SK-N-SH (cell line): ENCODE results near the gene AFF1. TPM values are rescaled to one million over a fixed set of nuclear protein-coding genes. Genes with fewer than 3 reads are reported as not detected.

Experiments used
- CTCF ChIA-PET: fragments of 300-600, 350-600 bp; formaldehyde crosslinking; extraction: SDS; loops from one replicate; lab custom pipeline; 2021; lab: Yijun Ruan, JAX
- POLR2A ChIA-PET: fragments of 350-600 bp; sonication (Branson Sonifier 250); formaldehyde crosslinking; extraction: SDS; loops from one replicate; lab custom pipeline; 2020; ENCODE audit warnings: antibody characterized with exemption, inconsistent platforms; lab: Yijun Ruan, JAX
- DNase-seq: peaks from one replicate; pipeline ENCODE4 v3.0.0; 2012
- H2AFZ ChIP-seq: fragments of 200-600 bp; sonication (generic); 2 replicates; pipeline ENCODE4 v1.8.1; 2016; ENCODE audit warnings: antibody characterized with exemption, mild to moderate bottlenecking, low read depth
- H3F3A ChIP-seq: fragments of 200-600 bp; sonication (generic); replicated peaks from 2 replicates; pipeline ENCODE3; 2016; ENCODE audit warnings: antibody characterized with exemption, mild to moderate bottlenecking; ENCODE audit not compliant: insufficient read depth
- H3K27ac ChIP-seq, 2 experiments: fragments of 200-500 bp in 1 of 2; fragments of 200-600 bp in 1 of 2; sonication (Bioruptor generic) in 1 of 2; sonication (generic), shearing (Covaris generic) in 1 of 2; 2 replicates each; pipeline versions ENCODE4 v1.5.1 to v1.6.1; 2014 to 2016; ENCODE audit warnings: low read depth in 2 of 2, inconsistent platforms in 1 of 2, low read length in 1 of 2, mild to moderate bottlenecking in 1 of 2, mixed read lengths in 1 of 2
- H3K27me3 ChIP-seq: fragments of 200-600 bp; sonication (generic), shearing (Covaris generic); 2 replicates; pipeline ENCODE4 v1.6.1; 2016; ENCODE audit warnings: mixed run types; ENCODE audit not compliant: insufficient read depth
- H3K36me3 ChIP-seq, 2 experiments: fragments of 200-500 bp in 1 of 2; fragments of 200-600 bp in 1 of 2; sonication (Bioruptor generic) in 1 of 2; sonication (generic) in 1 of 2; replicated peaks in 1 of 2; 2 replicates each; pipeline versions ENCODE3 to v1.5.1; 2014 to 2016; ENCODE audit warnings: low read length in 1 of 2, mild to moderate bottlenecking in 1 of 2; ENCODE audit not compliant: insufficient read depth in 2 of 2, control insufficient read depth in 1 of 2
- H3K4me1 ChIP-seq, 2 experiments: fragments of 200-500 bp in 1 of 2; fragments of 200-600 bp in 1 of 2; sonication (Bioruptor generic) in 1 of 2; sonication (generic), shearing (Covaris generic) in 1 of 2; 2 replicates each; pipeline versions ENCODE4 v1.5.1 to v1.6.1; 2014 to 2016; ENCODE audit warnings: low read depth in 1 of 2, low read length in 1 of 2, mixed run types in 1 of 2; ENCODE audit not compliant: insufficient read depth in 2 of 2, control insufficient read depth in 1 of 2
- H3K4me2 ChIP-seq: fragments of 200-600 bp; sonication (generic), shearing (Covaris generic); 2 replicates; pipeline ENCODE4 v1.6.1; 2017; ENCODE audit warnings: mixed run types
- H3K4me3 ChIP-seq, 2 experiments: fragments of 200-500 bp in 1 of 2; fragments of 200-600 bp in 1 of 2; sonication (Bioruptor generic) in 1 of 2; sonication (generic), shearing (Covaris generic) in 1 of 2; 2 replicates each; pipeline versions ENCODE4 v1.5.1 to v1.8.1; 2014 to 2016; ENCODE audit warnings: low read depth in 2 of 2, inconsistent platforms in 1 of 2, low read length in 1 of 2, mild to moderate bottlenecking in 1 of 2, mixed read lengths in 1 of 2, moderate library complexity in 1 of 2
- H3K79me2 ChIP-seq: fragments of 200-600 bp; sonication (generic); 2 replicates; pipeline ENCODE4 v1.8.1; 2017; ENCODE audit warnings: mild to moderate bottlenecking; ENCODE audit not compliant: insufficient read depth
- H3K9ac ChIP-seq: fragments of 200-600 bp; sonication (generic); 2 replicates; pipeline ENCODE4 v1.6.1; 2017; ENCODE audit warnings: mixed run types
- H3K9me2 ChIP-seq: fragments of 200-600 bp; sonication (generic); 2 replicates; pipeline ENCODE4 v1.6.1; 2017; ENCODE audit warnings: mixed run types
- H3K9me3 ChIP-seq: fragments of 200-600 bp; sonication (generic); 2 replicates; pipeline ENCODE4 v1.6.1; 2017; ENCODE audit warnings: mixed run types, mild to moderate bottlenecking, moderate library complexity
- H4K20me1 ChIP-seq: fragments of 200-600 bp; sonication (generic); 2 replicates; pipeline ENCODE4 v1.6.1; 2017; ENCODE audit warnings: mild to moderate bottlenecking, mixed run types; ENCODE audit not compliant: insufficient read depth
- EP300 ChIP-seq, 2 experiments: IDR thresholded peaks; 2 replicates each; pipeline versions ENCODE4 v1.4.0 to v1.6.1; 2012; ENCODE audit warnings: borderline replicate concordance in 1 of 2, low read depth in 1 of 2, low read length in 1 of 2
- FOXJ3 ChIP-seq: sonication (generic); formaldehyde crosslinking; IDR thresholded peaks from 2 replicates; pipeline ENCODE4 v1.5.1; 2020; ENCODE audit warnings: mild to moderate bottlenecking, missing genetic modification reagents
- FOXM1 ChIP-seq: IDR thresholded peaks from 2 replicates; pipeline ENCODE4 v1.4.0; 2012; ENCODE audit warnings: low read depth, mild to moderate bottlenecking
- GATA2 ChIP-seq: sonication (generic); formaldehyde crosslinking; IDR thresholded peaks from 2 replicates; pipeline ENCODE4 v1.5.0; 2020; ENCODE audit warnings: mild to moderate bottlenecking, missing genetic modification reagents
- JUND ChIP-seq: IDR thresholded peaks from 2 replicates; pipeline ENCODE4 v1.4.0; 2012
- MEF2A ChIP-seq: IDR thresholded peaks from 2 replicates; pipeline ENCODE4 v1.4.0; 2012; ENCODE audit warnings: low read depth, borderline replicate concordance
- MXI1 ChIP-seq: IDR thresholded peaks from 2 replicates; pipeline ENCODE4 v1.6.1; 2012; ENCODE audit warnings: mild to moderate bottlenecking, low read depth, low read length, improper control_type of control experiment
- NFIC ChIP-seq: IDR thresholded peaks from 2 replicates; pipeline ENCODE4 v1.4.0; 2012; ENCODE audit warnings: borderline replicate concordance
- POLR2AphosphoS5 ChIP-seq: IDR thresholded peaks from 2 replicates; pipeline ENCODE4 v1.6.1; 2012; ENCODE audit warnings: low read depth, low read length
- RAD21 ChIP-seq: IDR thresholded peaks from 2 replicates; pipeline ENCODE4 v1.6.1; 2012; ENCODE audit warnings: mild to moderate bottlenecking, low read length
- RCOR1 ChIP-seq: fragments of 150-350 bp; IDR thresholded peaks from 2 replicates; pipeline ENCODE4 v1.6.1; 2017; ENCODE audit warnings: antibody characterized with exemption, low read length
- RFX5 ChIP-seq: IDR thresholded peaks from 2 replicates; pipeline ENCODE4 v1.6.1; 2012; ENCODE audit warnings: mild to moderate bottlenecking, improper control_type of control experiment, low read length
- RXRA ChIP-seq: IDR thresholded peaks from 2 replicates; pipeline ENCODE4 v1.4.0; 2012; ENCODE audit warnings: low read depth, mild to moderate bottlenecking, borderline replicate concordance
- SIN3A ChIP-seq: IDR thresholded peaks from 2 replicates; pipeline ENCODE4 v1.6.1; 2012; ENCODE audit warnings: low read depth, mild to moderate bottlenecking, low read length, moderate library complexity, borderline replicate concordance
- TAF1 ChIP-seq: IDR thresholded peaks from 2 replicates; pipeline ENCODE4 v1.6.1; 2012; ENCODE audit warnings: low read depth, mild to moderate bottlenecking, low read length, moderate library complexity, borderline replicate concordance
- TCF12 ChIP-seq: IDR thresholded peaks from 2 replicates; pipeline ENCODE4 v1.4.0; 2012
- YY1 ChIP-seq: IDR thresholded peaks from 2 replicates; pipeline ENCODE4 v1.4.0; 2012; ENCODE audit warnings: low read depth, mild to moderate bottlenecking
- WGBS: methylation state at CpG from one replicate; pipeline ENCODE4 v1.1.6; 2017; ENCODE audit warnings: low lambda C conversion rate; 5-methylcytosine and 5-hydroxymethylcytosine counted together
- polyA plus RNA-seq, 3 experiments: library from polyadenylated mRNA; depleted of rRNA; stranded (reverse); fragments of >200 nt; gene quantifications; 2 replicates each; pipeline ENCODE4 v1.2.3, GENCODE V29; 2012
- TF ChIP-seq, protein P1 (sequence below): IDR thresholded peaks from 2 replicates; pipeline ENCODE4 v1.6.1; 2012; ENCODE audit warnings: mild to moderate bottlenecking, low read depth, low read length, moderate library complexity
- TF ChIP-seq, protein P2 (sequence below): IDR thresholded peaks from 2 replicates; pipeline ENCODE4 v1.4.0; 2012; ENCODE audit warnings: low read depth, borderline replicate concordance
- TF ChIP-seq, protein P3 (sequence below): IDR thresholded peaks from 2 replicates; pipeline ENCODE4 v1.4.0; 2012; ENCODE audit warnings: low read depth, borderline replicate concordance
- TF ChIP-seq, protein P4 (sequence below): fragments of 150-350 bp; IDR thresholded peaks from 2 replicates; pipeline ENCODE4 v1.6.1; 2017; ENCODE audit warnings: antibody characterized with exemption, low read length, low read depth, borderline replicate concordance

The AFF1 gene
- polyA plus RNA-seq, 1 of the 3 experiments (the other 2 are of a cell fraction): 2.7 TPM

DNA sequence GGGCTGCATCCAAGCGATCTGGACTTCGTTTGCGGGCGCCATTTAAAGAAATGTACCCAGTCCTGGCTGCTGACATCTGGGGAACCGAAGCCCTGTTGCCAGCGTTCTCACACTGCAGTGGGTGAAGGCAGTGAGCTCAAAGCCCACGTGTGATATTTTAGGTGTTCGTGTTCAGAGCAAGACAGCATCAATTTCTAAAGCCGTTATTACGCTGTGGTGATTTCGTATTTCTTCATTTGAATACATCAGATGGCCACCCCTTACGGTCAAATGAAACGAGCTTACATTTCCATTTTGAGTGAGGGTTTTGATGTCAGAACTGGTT lies 42.2 kb upstream of the AFF1 start:
- peaks cover 16% of the 10 kb centered on the region for H3F3A ChIP-seq
- TF ChIP-seq RFX5 (no peak), GATA2 (CRISPR knock-in tag) (no peak), EP300 (IDR thresholded peaks at IDR 0.05; ENCODE audit: borderline replicate concordance in 1 of 2, low read depth in 1 of 2, low read length in 1 of 2) (peak in 1 of 2 experiments; percentile 44; a peak in 1 of 4 replicates), TAF1 (peak; percentile 12; the same call in 1 of the 2 replicates), MXI1 (peak; percentile 80)
- TF ChIP-seq, protein P1, sequence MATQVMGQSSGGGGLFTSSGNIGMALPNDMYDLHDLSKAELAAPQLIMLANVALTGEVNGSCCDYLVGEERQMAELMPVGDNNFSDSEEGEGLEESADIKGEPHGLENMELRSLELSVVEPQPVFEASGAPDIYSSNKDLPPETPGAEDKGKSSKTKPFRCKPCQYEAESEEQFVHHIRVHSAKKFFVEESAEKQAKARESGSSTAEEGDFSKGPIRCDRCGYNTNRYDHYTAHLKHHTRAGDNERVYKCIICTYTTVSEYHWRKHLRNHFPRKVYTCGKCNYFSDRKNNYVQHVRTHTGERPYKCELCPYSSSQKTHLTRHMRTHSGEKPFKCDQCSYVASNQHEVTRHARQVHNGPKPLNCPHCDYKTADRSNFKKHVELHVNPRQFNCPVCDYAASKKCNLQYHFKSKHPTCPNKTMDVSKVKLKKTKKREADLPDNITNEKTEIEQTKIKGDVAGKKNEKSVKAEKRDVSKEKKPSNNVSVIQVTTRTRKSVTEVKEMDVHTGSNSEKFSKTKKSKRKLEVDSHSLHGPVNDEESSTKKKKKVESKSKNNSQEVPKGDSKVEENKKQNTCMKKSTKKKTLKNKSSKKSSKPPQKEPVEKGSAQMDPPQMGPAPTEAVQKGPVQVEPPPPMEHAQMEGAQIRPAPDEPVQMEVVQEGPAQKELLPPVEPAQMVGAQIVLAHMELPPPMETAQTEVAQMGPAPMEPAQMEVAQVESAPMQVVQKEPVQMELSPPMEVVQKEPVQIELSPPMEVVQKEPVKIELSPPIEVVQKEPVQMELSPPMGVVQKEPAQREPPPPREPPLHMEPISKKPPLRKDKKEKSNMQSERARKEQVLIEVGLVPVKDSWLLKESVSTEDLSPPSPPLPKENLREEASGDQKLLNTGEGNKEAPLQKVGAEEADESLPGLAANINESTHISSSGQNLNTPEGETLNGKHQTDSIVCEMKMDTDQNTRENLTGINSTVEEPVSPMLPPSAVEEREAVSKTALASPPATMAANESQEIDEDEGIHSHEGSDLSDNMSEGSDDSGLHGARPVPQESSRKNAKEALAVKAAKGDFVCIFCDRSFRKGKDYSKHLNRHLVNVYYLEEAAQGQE: no peak
- H3K4me1 ChIP-seq: peaks cover 3 to 8% of the 10 kb centered on the region in 2 experiments; a peak in 2 of 4 replicates
- H3K79me2 ChIP-seq: no peaks in the 10 kb centered on the region
- no peaks in the 10 kb centered on the region for H4K20me1 ChIP-seq
- ChIA-PET CTCF (interaction anchor here (0.8 to 21.7 kb wide), 6 partner anchors 19 to 394 kb away, joined by 3 to 294 read pairs (median 3); partner anchors contain the start of gene PTPN13), POLR2A (no interaction called here)
- no peaks in the 10 kb centered on the region for H3K36me3 ChIP-seq
- DNase-seq: no peak
- no peaks in the 10 kb centered on the region for H3K9me2 ChIP-seq
- H3K9me3 ChIP-seq: no peaks in the 10 kb centered on the region
- no peaks in the 10 kb centered on the region for H3K27me3 ChIP-seq
- 0 out of 4 replicates have a peak overlapping the region, but pooled peaks of 1 of the 2 experiments have one; percentile 29 for H3K27ac ChIP-seq
- H2AFZ ChIP-seq: peak overlapping the region; percentile 93
- 10% methylated on average over 12 of the region's 13 CpGs for WGBS
- H3K9ac ChIP-seq: peak overlapping the region; percentile 77
- peak overlapping the region; percentile 78 to 82 for H3K4me3 ChIP-seq
- H3K4me2 ChIP-seq: peak overlapping the region; percentile 91

DNA sequence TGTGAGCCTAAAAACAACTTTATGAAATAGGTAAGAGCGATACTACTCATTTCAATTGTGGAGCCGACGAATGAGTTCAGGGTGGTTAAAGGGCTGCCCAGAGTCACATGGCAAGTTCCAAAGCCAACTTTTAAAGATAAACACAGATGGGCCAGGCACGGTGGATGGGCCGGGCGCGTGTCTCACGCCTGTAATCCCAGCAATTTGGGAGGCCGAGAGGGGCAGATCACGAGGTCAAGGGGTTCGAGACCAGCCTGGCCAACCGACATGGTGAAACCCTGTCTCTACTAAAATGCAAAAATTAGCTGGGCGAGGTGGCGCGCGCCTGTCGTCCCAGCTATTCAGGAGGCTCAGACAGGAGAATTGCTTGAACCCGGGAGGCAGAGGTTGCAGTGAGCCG lies 41.7 kb upstream of the AFF1 start:
- TF ChIP-seq, protein P2, sequence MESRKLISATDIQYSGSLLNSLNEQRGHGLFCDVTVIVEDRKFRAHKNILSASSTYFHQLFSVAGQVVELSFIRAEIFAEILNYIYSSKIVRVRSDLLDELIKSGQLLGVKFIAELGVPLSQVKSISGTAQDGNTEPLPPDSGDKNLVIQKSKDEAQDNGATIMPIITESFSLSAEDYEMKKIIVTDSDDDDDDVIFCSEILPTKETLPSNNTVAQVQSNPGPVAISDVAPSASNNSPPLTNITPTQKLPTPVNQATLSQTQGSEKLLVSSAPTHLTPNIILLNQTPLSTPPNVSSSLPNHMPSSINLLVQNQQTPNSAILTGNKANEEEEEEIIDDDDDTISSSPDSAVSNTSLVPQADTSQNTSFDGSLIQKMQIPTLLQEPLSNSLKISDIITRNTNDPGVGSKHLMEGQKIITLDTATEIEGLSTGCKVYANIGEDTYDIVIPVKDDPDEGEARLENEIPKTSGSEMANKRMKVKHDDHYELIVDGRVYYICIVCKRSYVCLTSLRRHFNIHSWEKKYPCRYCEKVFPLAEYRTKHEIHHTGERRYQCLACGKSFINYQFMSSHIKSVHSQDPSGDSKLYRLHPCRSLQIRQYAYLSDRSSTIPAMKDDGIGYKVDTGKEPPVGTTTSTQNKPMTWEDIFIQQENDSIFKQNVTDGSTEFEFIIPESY: no peak
- TF ChIP-seq RXRA (no peak), MEF2A (no peak), RAD21 (no peak), RCOR1 (no peak), JUND (no peak), TAF1 (no peak), TCF12 (no peak), SIN3A (no peak), FOXM1 (no peak), POLR2AphosphoS5 (no peak), FOXJ3 (no peak), NFIC (no peak), YY1 (no peak)
- TF ChIP-seq, protein P3, sequence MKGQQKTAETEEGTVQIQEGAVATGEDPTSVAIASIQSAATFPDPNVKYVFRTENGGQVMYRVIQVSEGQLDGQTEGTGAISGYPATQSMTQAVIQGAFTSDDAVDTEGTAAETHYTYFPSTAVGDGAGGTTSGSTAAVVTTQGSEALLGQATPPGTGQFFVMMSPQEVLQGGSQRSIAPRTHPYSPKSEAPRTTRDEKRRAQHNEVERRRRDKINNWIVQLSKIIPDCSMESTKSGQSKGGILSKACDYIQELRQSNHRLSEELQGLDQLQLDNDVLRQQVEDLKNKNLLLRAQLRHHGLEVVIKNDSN: no peak
- TF ChIP-seq, protein P4, sequence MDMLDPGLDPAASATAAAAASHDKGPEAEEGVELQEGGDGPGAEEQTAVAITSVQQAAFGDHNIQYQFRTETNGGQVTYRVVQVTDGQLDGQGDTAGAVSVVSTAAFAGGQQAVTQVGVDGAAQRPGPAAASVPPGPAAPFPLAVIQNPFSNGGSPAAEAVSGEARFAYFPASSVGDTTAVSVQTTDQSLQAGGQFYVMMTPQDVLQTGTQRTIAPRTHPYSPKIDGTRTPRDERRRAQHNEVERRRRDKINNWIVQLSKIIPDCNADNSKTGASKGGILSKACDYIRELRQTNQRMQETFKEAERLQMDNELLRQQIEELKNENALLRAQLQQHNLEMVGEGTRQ: no peak
- DNase-seq: no peak
- POLR2A ChIA-PET: no interaction called here
- no peaks in the 10 kb centered on the region for H4K20me1 ChIP-seq
- peak overlapping the region; percentile 91; the same call in 1 of the 2 replicates for H3K4me2 ChIP-seq
- H2AFZ ChIP-seq: no peak overlapping the region
- H3K36me3 ChIP-seq: no peaks in the 10 kb centered on the region
- no peak overlapping the region for H3K4me3 ChIP-seq
- CTCF ChIA-PET: interaction anchor here (0.8 to 21.7 kb wide), 6 partner anchors 20 to 395 kb away, joined by 3 to 294 read pairs (median 3); partner anchors contain the start of gene PTPN13
- no peaks in the 10 kb centered on the region for H3K9me2 ChIP-seq
- H3K9ac ChIP-seq: no peak overlapping the region
- 95% methylated on average over 19 of the region's 19 CpGs for WGBS
- H3K27me3 ChIP-seq: no peaks in the 10 kb centered on the region
- no peak overlapping the region for H3K27ac ChIP-seq
- peaks cover 16% of the 10 kb centered on the region for H3F3A ChIP-seq
- H3K79me2 ChIP-seq: no peaks in the 10 kb centered on the region
- no peaks in the 10 kb centered on the region for H3K9me3 ChIP-seq
- H3K4me1 ChIP-seq: peaks cover 3 to 8% of the 10 kb centered on the region in 2 experiments; a peak in 2 of 4 replicates
